ENCODE data around the gene SAMD11.

- TF ChIP-seq CTCF (IDR thresholded peaks at IDR 0.05), result peak; percentile 23 to 75 (median 63)
- TF ChIP-seq EP300 (IDR thresholded peaks at IDR 0.05), result peak in 1 of 2 donors; percentile 44
- TF ChIP-seq POLR2A (IDR thresholded peaks at IDR 0.05), result no peak
These were observed 2.5 kb upstream of the SAMD11 start for GRCh38 chr1:921011-921837.
